ENCODE results near the gene HMGB3. TPM values are rescaled to one million over a fixed set of nuclear protein-coding genes. Genes with fewer than 3 reads are reported as not detected.

The HMGB3 gene
- total RNA-seq, 1 donor from 2014 or later = 1.7 TPM

- no peak for DNase-seq (ENCODE audit: extremely low spot score in 2 of 2)
- no peaks in the 10 kb centered on the region for H3K9me3 ChIP-seq
- H3K27me3 ChIP-seq = no peaks in the 10 kb centered on the region
- no peak overlapping the region for H3K27ac ChIP-seq
- H3K4me3 ChIP-seq = no peak overlapping the region
- no peaks in the 10 kb centered on the region for H3K4me1 ChIP-seq
- intact Hi-C loops (cut with DNase I) = no loop called here
- H3K36me3 ChIP-seq = no peaks in the 10 kb centered on the region
- TF ChIP-seq POLR2A (IDR thresholded peaks at IDR 0.05) (no peak), POLR2AphosphoS5 (IDR thresholded peaks at IDR 0.05; ENCODE audit: insufficient read depth in 1 of 2, low read depth in 1 of 2) (no peak)
- TF ChIP-seq, protein P1, sequence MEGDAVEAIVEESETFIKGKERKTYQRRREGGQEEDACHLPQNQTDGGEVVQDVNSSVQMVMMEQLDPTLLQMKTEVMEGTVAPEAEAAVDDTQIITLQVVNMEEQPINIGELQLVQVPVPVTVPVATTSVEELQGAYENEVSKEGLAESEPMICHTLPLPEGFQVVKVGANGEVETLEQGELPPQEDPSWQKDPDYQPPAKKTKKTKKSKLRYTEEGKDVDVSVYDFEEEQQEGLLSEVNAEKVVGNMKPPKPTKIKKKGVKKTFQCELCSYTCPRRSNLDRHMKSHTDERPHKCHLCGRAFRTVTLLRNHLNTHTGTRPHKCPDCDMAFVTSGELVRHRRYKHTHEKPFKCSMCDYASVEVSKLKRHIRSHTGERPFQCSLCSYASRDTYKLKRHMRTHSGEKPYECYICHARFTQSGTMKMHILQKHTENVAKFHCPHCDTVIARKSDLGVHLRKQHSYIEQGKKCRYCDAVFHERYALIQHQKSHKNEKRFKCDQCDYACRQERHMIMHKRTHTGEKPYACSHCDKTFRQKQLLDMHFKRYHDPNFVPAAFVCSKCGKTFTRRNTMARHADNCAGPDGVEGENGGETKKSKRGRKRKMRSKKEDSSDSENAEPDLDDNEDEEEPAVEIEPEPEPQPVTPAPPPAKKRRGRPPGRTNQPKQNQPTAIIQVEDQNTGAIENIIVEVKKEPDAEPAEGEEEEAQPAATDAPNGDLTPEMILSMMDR (IDR thresholded peaks at IDR 0.05) = no peak
Measured at GRCh38 chrX:150940844-150941495, 42.2 kb upstream of the HMGB3 start.

GRCh38 chrX:150941580-150941979 is 41.6 kb upstream of the HMGB3 start:
- TF ChIP-seq, protein P1 (IDR thresholded peaks at IDR 0.05) = no peak
- TF ChIP-seq POLR2AphosphoS5 (IDR thresholded peaks at IDR 0.05; ENCODE audit: insufficient read depth in 1 of 2, low read depth in 1 of 2) = no peak
- TF ChIP-seq POLR2A (IDR thresholded peaks at IDR 0.05) = no peak
- H3K9me3 ChIP-seq = no peaks in the 10 kb centered on the region
- H3K27me3 ChIP-seq = no peaks in the 10 kb centered on the region
- H3K36me3 ChIP-seq = no peaks in the 10 kb centered on the region
- H3K4me3 ChIP-seq = no peak overlapping the region
- H3K27ac ChIP-seq = no peak overlapping the region
- no peak for DNase-seq (ENCODE audit: extremely low spot score in 2 of 2)
- H3K4me1 ChIP-seq = no peaks in the 10 kb centered on the region
- intact Hi-C loops (cut with DNase I) = no loop called here

DNA sequence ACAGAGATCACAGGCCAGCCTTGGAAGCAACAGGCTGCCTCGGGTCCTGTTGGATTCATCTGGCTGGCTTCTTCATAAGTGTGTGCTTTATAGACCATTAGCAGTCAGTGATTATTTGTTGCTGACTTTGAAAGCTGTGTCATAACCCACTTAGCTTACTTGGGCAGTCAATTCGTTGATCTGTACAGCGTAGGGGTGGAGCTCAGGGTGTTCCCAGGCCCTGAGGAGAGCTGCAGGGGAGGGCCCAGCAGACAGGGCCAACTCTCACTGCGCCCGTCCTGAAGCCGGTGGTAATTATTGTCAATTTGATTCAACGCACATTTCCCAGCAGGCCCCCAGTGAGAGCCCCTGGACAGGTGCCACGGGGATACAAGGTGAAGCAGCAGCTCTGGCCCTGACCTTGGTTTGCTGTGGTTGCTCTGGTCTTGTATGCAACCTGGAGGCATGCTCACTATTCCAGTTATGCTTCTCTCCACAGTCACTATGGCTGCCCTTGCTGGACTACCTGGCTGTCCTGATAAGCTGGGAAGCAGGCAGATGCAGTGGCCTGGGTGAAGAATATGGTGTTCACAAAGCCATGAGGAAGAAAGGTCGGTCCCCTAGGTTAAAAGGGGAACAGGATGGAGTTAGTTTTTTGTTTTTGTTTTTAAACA is 40.1 kb upstream of the HMGB3 start:
- H3K9me3 ChIP-seq = no peaks in the 10 kb centered on the region
- H3K4me1 ChIP-seq = no peaks in the 10 kb centered on the region
- H3K27ac ChIP-seq = no peak overlapping the region
- intact Hi-C loops (cut with DNase I) = no loop called here
- H3K4me3 ChIP-seq = no peak overlapping the region
- H3K36me3 ChIP-seq = no peaks in the 10 kb centered on the region
- DNase-seq (ENCODE audit: extremely low spot score in 2 of 2) = no peak
- no peaks in the 10 kb centered on the region for H3K27me3 ChIP-seq
- no peak for TF ChIP-seq POLR2A (IDR thresholded peaks at IDR 0.05)

- Histone ChIP-seq H3K9me3 (no peaks in the 10 kb centered on the region), H3K27ac (no peak overlapping the region), H3K36me3 (no peaks in the 10 kb centered on the region), H3K27me3 (no peaks in the 10 kb centered on the region), H3K4me1 (no peaks in the 10 kb centered on the region), H3K4me3 (no peak overlapping the region)
- DNase-seq (ENCODE audit: extremely low spot score in 2 of 2) = no peak
- intact Hi-C loops (cut with DNase I) = no loop called here
- no peak for TF ChIP-seq POLR2AphosphoS5 (IDR thresholded peaks at IDR 0.05; ENCODE audit: insufficient read depth in 1 of 2, low read depth in 1 of 2)
- no peak for TF ChIP-seq POLR2A (IDR thresholded peaks at IDR 0.05)
- TF ChIP-seq, protein P1 (IDR thresholded peaks at IDR 0.05) = no peak
Measured at GRCh38 chrX:150944233-150944632, 38.9 kb upstream of the HMGB3 start.

DNA sequence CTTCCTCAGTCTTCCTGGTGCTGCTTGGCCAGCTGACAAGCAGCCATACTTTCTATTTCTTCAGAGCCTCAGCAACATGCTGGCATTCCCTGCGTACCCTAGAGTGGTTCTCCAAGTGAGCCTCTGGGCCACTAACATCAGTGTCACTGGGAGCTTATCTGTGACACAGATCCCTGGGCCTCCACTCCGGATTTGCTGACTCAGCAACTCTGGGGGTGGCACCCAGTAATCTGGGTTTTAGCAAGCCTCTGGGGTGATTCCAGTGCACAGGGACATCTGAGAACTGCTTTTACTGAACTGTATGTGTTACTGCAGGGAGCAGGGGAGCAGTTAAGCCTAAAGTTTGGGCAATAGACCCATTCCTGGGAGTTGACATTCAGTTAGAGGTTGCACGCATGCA is 28.2 kb upstream of the HMGB3 start:
- H3K4me3 ChIP-seq = no peak overlapping the region
- H3K27ac ChIP-seq = no peak overlapping the region
- DNase-seq (ENCODE audit: extremely low spot score in 2 of 2) = no peak
- TF ChIP-seq, protein P1 (IDR thresholded peaks at IDR 0.05) = no peak
- TF ChIP-seq POLR2AphosphoS5 (IDR thresholded peaks at IDR 0.05; ENCODE audit: insufficient read depth in 1 of 2, low read depth in 1 of 2) = no peak
- TF ChIP-seq POLR2A (IDR thresholded peaks at IDR 0.05) = no peak
- no peaks in the 10 kb centered on the region for H3K9me3 ChIP-seq
- no peaks in the 10 kb centered on the region for H3K36me3 ChIP-seq
- intact Hi-C loops (cut with DNase I) = no loop called here
- no peaks in the 10 kb centered on the region for H3K27me3 ChIP-seq
- no peaks in the 10 kb centered on the region for H3K4me1 ChIP-seq

Measured in vagina (tissue), 2 donors.